Measurements from ENCODE around the gene POMGNT1.

Gene POMGNT1

GRCh38 chr1:46152016-46152415 is 46.2 kb downstream of the POMGNT1 start:
- no peak for DNase-seq

DNA sequence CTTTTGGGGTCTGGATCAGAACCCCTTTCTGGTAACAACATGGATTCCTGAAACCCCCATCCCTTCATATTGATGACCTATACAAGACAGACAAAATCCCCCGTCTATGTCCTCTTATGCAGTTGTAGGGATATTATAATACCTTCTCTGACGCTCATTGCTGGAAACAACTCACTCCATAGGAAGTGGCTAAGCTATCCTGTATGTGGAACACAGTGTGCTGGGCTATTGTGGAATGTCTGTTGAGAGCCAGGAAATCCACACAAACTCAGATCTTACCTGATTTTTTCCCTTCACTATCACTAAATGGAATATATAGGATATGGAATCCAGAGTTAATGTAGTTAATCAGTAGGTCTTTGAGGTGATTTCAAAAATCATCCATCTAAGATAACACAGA is 48.1 kb downstream of the POMGNT1 start:
- DNase-seq, result no peak

- DNase-seq, result no peak
Measured at GRCh38 chr1:46148318-46148717, 49.9 kb downstream of the POMGNT1 start.

All from stimulated activated CD4-positive, alpha-beta T cell treated with anti-CD3 and anti-CD28 coated beads, Interleukin-4, amount 100 ng/mL, for 4 hours (primary cell).